ELR (cell line): ENCODE measurements around the gene STPG1.

ENCODE experiments used
- DNase-seq: peaks from one replicate; pipeline ENCODE4 v3.0.0-alpha.2; 2015; ENCODE audit warnings: low read depth

Gene STPG1

DNA sequence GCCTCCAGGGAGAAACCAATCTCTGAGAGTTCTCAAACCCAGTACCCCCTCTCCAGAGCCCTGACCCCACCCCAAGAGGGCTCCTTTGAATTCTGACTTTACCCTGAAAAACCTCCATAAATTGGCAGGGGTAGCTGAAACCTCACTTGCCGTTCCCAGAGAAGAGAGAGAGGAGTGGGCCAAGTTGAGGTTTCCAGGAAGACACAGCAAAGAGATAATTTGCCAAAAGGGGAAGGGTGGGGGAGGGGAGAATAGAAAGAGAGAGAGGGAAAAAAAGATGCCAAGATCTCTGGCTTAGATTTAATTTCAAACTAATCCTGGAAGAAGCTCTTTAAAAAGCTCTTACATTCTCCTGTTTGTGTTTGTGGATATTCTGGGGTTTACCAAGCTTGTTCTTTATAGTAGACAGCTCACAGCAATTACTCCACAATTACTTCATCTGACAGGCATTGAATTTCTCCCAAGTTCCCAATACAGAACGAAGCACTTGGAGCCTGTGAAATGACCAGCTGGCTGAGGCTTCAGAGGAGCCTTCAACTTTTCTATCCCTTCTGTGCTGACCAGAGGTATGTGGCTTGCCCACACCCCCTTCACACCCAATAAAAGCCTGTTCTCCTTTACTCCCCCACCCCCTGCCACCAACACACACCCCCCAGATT, 95.5 kb downstream of the STPG1 start:
- no peak for DNase-seq

DNA sequence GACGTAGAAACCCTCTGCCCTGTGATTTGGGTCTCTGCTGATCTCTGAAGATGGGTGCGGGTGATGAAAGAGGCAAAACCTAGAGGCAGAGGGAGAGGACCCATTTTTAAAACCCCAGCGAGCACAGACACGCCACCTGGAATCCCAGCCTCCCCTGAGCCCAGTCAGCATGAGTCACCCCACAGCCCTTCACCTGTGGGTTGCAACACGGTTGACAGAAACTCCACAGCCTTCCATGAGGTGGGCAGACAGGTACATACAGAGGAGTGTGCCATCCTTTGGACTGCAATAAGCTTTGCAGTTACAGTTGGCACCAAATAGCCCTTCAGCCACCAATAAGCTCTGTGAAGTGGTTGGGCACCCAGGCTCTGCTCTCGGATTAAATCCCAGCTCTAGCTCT, 96.5 kb downstream of the STPG1 start:
- DNase-seq: no peak

DNA sequence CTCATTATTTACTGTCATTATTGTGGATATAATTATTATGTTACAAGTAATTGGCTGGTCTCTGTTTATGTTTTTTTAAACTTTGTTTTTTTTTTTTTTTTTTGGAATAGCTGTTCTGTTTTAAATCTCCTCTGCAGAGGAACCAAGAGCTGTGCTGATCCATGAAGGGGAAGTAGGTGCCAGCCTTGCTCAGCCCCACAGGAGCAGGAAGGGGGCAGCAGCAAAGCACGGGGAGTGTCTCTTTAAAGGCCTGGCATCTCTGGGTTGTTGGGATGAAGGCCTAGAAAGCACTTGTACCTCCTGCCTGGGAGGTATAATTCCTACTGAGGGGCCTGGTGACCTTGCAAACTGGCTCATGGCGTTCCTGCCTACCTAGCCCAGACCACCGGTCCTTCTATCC, 96.9 kb downstream of the STPG1 start:
- DNase-seq: no peak

GRCh38 chr1:24315391-24315790, 98.2 kb downstream of the STPG1 start:
- no peak for DNase-seq

DNA sequence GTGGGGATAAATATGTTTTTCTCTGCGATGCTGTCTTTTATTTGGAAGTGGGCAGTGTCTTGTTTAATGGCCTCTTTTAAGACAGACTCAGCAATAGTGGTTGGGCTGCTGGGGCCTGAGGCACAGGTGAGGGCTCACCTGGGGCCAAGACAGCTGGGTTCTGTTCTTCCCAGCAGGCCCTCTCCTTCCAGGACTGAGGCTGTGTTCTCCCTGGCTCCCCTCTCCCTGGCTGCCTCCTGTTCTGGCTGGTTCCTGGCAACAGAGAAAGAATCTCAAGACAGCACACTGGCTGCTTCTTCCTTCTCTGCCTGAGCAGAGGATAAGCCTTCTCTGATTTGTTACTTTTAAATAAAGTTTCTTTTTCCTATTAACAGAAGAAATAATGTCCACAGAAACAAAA, 101.8 kb downstream of the STPG1 start:
- DNase-seq: no peak

DNA sequence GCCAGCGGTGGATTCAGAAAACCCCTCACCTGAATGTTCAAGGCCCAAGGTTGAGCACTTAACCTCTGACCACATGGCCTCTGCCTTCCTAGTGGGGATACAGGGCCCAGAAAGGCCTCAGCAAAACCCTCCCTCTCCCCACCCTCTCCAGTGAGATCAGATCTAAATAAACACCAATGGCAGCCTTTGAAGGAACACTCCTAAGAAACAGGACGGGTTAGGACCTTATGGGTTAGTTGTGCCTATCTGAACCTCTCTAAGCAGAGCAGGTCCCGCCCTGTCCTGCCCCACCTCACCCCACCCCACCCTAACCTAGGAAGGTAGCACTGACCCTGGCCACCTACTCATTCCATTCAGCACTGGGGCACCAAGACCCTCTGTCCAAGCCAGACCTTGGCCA, 102.3 kb downstream of the STPG1 start:
- DNase-seq: no peak

- DNase-seq: peak; percentile 70
Observed at GRCh38 chr1:24309762-24310485, 103.7 kb downstream of the STPG1 start.

GRCh38 chr1:24308365-24309015, 105.1 kb downstream of the STPG1 start:
- DNase-seq: peak; percentile 44
